HG02884 (cell line): ENCODE data around the gene CACNA2D3.

Source experiments
- ATAC-seq: cut with Tn5 transposase; IDR thresholded peaks from one replicate; pipeline ENCODE4 v1.9.1; 2021; ENCODE audit warnings: mild to moderate bottlenecking, moderate library complexity; ENCODE audit not compliant: unreplicated experiment

CACNA2D3 gene

GRCh38 chr3:54826251-54826691, 703.9 kb downstream of the CACNA2D3 start:
- no peak for ATAC-seq

- no peak for ATAC-seq
These were observed 704.8 kb downstream of the CACNA2D3 start for GRCh38 chr3:54827056-54827687.

DNA sequence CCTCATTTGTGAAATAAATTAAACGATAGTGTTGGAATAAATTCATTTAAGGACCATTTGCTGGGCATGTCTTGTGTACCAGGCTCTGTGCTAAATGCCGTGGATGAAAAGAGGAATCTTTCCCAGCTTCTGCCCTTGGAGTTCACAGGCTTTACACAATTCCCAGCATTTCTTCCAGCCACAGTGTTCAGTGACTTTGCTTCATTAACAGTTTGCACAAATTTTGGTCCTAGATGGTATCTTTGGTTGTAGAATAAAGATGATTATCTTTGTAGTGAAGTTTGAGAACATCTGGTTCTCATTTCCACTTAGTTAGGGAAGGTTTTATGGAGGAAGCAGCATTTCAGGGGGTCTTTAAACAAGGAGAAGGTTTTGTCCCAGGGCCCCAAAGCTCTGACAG, 705.4 kb downstream of the CACNA2D3 start:
- ATAC-seq = no peak

DNA sequence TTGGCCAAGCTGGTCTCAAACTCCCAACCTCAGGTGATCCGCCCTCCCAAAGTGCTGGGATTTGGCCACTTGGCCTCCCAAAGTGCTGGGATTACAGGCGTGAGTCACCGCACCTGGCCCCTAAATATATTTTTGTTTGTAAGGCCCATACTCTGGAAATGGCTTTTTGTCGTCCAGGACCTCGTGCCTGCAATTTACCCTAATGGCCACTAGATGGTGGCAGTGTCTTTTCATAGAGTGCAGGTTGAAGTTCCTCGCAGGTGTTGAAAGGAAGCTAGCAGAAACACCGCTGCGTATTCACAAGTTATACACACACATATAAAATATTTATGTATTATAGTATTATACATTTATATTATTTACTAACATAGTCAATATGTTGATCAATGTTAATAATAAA, 708.3 kb downstream of the CACNA2D3 start:
- no peak for ATAC-seq

DNA sequence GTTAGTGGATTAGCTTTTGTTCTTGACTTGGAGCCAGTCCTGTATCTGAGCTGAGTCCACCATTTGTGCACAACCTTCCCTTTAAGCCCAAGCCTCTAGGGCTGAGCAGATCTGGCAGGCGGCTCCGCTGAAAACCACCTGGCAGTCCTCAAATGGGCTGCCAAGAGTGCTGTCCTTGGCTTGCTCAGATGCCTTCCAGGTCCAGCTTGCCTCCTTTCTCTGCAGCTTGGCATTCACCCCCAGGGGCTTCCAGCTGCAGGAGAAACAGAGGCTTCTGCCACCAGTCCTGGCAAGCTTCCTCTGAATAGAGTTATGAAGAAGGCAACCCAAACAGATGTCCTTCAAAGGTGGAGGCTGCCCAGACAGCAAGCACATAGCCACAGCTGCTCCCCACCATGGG, 708.8 kb downstream of the CACNA2D3 start:
- ATAC-seq = no peak

- no peak for ATAC-seq
These were observed 710.5 kb downstream of the CACNA2D3 start for GRCh38 chr3:54832876-54833275.

DNA sequence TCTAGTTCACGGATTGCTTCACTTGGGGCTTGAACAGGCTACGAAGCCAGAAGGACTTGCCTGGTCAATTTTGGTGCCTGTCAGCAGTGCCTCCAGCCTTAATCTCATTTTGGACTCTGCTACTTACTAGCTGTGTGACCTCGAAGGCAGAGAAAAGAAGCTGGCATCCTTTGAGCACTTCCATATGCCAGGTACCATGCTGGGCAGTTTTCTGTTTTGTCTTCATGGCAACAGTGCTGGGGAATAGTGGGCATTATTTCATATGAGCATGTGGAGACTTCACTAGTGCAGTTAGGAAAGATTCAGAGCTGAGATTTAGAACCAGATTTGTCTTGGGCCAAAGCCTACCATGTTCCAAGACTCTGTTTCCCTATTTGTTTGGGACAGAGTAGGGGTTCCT, 713.3 kb downstream of the CACNA2D3 start:
- no peak for ATAC-seq

- no peak for ATAC-seq
These were observed 714.5 kb downstream of the CACNA2D3 start for GRCh38 chr3:54836871-54837270.

GRCh38 chr3:54837964-54838363, 715.6 kb downstream of the CACNA2D3 start:
- ATAC-seq = no peak

GRCh38 chr3:54841471-54841870, 719.1 kb downstream of the CACNA2D3 start:
- ATAC-seq = no peak

DNA sequence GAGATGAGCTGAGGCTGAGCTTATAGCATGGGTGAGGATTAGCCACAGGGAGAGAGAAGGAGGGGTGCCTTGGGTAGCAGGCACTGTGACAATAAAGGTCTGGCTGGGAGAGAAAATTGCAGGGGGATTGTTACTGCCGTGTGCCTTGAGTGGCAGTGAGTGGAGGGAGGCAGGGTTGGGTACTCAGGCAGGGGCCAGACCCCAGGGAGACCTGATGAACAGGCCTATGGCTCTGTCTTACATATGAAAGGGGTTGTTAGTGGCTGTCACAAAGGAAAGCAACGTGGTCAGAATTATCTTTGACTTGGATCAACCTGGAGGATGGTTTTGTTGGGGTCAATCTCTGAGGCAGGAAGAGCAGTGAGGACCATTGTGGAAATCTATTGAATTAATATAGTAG, 721.0 kb downstream of the CACNA2D3 start:
- ATAC-seq = no peak

- no peak for ATAC-seq
These were observed 721.9 kb downstream of the CACNA2D3 start for GRCh38 chr3:54844211-54844610.

DNA sequence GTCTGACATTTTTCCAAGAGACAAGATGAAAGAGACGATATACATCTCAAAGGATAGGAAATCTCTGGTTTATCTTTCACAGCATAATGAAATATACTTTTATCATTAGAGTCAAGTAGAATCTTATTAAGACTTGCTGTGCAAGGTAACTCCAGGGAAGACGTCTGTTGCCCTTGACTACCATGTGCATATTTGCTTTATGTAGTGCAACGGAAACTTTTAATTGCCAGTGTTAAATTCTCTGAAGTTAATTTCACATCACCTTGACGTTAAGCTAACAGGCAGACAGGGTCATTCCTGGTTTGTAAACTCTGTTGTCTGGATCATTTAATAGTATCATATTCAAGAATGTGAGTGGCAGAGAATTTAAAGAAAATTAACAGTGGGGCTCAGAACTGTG, 722.7 kb downstream of the CACNA2D3 start:
- ATAC-seq = no peak

DNA sequence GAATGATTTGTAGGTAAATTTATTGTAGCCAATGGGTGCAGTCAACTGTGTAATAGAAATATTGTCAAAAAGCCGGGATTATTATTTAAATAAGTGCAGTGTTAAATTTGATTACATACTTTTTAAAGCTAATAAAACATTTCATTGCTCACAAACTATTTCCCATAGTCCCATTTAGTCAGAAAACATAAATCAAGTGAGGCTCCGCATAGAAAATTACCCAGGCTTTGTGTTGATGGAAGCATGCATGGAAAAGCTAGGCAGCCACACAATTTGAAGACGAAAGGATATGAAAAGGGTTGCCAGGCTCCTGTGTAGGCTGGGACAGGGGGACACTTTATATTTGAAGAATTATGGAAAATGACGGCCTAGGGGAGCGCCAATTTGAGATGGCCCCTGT, 723.2 kb downstream of the CACNA2D3 start:
- ATAC-seq = no peak

- ATAC-seq = no peak
These were observed 723.8 kb downstream of the CACNA2D3 start for GRCh38 chr3:54846119-54846518.

GRCh38 chr3:54847361-54847760, 725.0 kb downstream of the CACNA2D3 start:
- ATAC-seq = no peak

DNA sequence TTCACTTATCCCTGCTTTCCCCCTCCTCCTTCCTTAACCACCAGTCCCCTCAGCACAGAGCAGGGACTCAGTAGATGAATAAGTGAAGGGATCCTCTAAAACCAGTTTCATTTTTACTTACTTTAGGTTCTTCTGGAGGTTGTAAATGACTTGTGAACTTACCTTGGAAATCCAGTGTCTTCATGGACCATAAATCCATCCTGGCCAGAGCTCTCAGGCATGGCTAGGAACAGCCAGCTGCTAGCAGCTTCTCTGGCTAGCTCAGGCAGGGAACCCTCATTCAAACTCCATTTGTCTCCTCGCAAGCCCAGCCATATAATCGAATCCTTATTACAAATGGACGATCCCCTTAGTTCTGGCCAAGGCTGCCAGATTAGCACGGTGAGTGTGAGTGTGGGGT, 727.0 kb downstream of the CACNA2D3 start:
- no peak for ATAC-seq

GRCh38 chr3:54850484-54851018, 728.2 kb downstream of the CACNA2D3 start:
- ATAC-seq = no peak

GRCh38 chr3:54853573-54854404, 731.4 kb downstream of the CACNA2D3 start:
- ATAC-seq = peak; percentile 68

- ATAC-seq = no peak
These were observed 733.9 kb downstream of the CACNA2D3 start for GRCh38 chr3:54856271-54856670.

DNA sequence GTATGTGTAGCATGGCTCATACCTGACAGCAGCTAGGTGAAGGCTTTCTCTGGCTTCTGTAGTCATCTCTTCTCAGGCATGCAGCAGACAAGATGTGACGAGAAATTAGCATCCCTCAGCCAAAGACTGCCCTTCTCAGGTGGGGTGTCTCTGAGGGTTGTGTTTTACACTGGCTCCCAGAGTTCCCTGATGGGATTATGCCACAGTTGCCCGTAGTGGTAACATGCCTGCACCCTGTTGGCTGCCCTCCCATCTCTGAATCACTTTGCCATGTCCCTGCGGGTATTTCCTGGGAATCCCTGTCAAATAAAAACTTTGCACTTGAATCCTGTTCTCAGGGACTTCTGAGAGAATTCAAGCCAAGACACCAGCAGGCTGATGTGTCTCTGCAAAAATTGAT, 735.0 kb downstream of the CACNA2D3 start:
- no peak for ATAC-seq

GRCh38 chr3:54858093-54858785, 735.9 kb downstream of the CACNA2D3 start:
- ATAC-seq = no peak
